ENCODE results near the gene KNOP1. TPM values are rescaled to one million over a fixed set of nuclear protein-coding genes. Genes with fewer than 3 reads are reported as not detected.

The KNOP1 gene
- total and polyA plus RNA-seq, 2 of the 13 experiments (the other 11 are each of a cell fraction or from before 2014, with no cell fraction given) = 21.2 to 57.5 TPM

GRCh38 chr16:19743816-19744159 lies 25.8 kb upstream of the KNOP1 start (continued):
- TF ChIP-seq, protein P1, sequence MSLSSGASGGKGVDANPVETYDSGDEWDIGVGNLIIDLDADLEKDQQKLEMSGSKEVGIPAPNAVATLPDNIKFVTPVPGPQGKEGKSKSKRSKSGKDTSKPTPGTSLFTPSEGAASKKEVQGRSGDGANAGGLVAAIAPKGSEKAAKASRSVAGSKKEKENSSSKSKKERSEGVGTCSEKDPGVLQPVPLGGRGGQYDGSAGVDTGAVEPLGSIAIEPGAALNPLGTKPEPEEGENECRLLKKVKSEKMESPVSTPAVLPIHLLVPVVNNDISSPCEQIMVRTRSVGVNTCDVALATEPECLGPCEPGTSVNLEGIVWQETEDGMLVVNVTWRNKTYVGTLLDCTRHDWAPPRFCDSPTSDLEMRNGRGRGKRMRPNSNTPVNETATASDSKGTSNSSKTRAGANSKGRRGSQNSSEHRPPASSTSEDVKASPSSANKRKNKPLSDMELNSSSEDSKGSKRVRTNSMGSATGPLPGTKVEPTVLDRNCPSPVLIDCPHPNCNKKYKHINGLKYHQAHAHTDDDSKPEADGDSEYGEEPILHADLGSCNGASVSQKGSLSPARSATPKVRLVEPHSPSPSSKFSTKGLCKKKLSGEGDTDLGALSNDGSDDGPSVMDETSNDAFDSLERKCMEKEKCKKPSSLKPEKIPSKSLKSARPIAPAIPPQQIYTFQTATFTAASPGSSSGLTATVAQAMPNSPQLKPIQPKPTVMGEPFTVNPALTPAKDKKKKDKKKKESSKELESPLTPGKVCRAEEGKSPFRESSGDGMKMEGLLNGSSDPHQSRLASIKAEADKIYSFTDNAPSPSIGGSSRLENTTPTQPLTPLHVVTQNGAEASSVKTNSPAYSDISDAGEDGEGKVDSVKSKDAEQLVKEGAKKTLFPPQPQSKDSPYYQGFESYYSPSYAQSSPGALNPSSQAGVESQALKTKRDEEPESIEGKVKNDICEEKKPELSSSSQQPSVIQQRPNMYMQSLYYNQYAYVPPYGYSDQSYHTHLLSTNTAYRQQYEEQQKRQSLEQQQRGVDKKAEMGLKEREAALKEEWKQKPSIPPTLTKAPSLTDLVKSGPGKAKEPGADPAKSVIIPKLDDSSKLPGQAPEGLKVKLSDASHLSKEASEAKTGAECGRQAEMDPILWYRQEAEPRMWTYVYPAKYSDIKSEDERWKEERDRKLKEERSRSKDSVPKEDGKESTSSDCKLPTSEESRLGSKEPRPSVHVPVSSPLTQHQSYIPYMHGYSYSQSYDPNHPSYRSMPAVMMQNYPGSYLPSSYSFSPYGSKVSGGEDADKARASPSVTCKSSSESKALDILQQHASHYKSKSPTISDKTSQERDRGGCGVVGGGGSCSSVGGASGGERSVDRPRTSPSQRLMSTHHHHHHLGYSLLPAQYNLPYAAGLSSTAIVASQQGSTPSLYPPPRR (CRISPR knock-in tag; IDR thresholded peaks at IDR 0.05; ENCODE audit: borderline replicate concordance) = no peak

DNA sequence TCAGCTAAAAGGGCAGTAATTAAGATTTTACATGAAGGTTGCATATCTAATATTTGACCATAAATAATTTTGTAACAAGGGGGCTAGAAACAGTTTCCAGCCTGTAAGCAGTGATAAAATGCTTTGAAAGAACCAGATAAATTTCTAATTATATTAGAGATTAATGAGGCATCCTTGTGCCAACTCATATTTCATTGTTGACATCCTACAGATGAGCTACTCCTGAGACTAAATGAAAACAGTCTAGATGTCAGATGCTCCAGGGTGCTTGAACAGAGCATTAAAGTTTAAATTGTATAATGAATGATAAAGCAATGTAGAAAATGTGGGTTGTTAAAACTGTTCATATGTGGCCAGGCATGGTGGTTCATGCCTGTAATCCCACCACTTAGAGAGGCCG lies 23.3 kb upstream of the KNOP1 start:
- Histone ChIP-seq H3K9me3 (ENCODE audit: low read length) (no peaks in the 10 kb centered on the region), H4K20me1 (ENCODE audit: insufficient read depth, low read length) (no peaks in the 10 kb centered on the region), H3K36me3 (replicated peaks in 1 of 2; ENCODE audit: control insufficient read depth in 1 of 2, insufficient read depth in 2 of 2, low read length in 2 of 2) (no peaks in the 10 kb centered on the region), H3K27me3 (ENCODE audit: control insufficient read depth in 1 of 2, insufficient read depth in 2 of 2, low read length in 2 of 2) (no peaks in the 10 kb centered on the region), H3K4me1 (ENCODE audit: insufficient read depth, low read length) (peaks cover 41% of the 10 kb centered on the region), H3K4me2 (ENCODE audit: low read depth, low read length) (no peak overlapping the region), H2AFZ (ENCODE audit: low read length) (no peak overlapping the region), H3K79me2 (ENCODE audit: insufficient read depth, low read length) (no peaks in the 10 kb centered on the region), H3K4me3 (replicated peaks in 1 of 3; ENCODE audit: insufficient read depth in 1 of 3, low read depth in 2 of 3, low read length in 3 of 3) (no peak overlapping the region), H3K9ac (ENCODE audit: insufficient read depth, low read depth, low read length) (no peak overlapping the region), H3K27ac (ENCODE audit: extremely low read length, insufficient read depth, low read length) (no peak overlapping the region)
- ChIA-PET POLR2A (no interaction called here), CTCF (ENCODE audit: low intra/inter-chr PET ratio, low total read pairs) (no interaction called here)
- in situ Hi-C loops (cut with HindIII; ENCODE audit: extremely low pct_ligation_motif_present, low pct_unique_long_range_greater_than_20kb) = no loop called here
- TF ChIP-seq ZNF749 (CRISPR knock-in tag; IDR thresholded peaks at IDR 0.05; ENCODE audit: borderline replicate concordance) (no peak), TGIF2 (CRISPR knock-in tag; IDR thresholded peaks at IDR 0.05) (no peak), MXI1 (IDR thresholded peaks at IDR 0.05; ENCODE audit: borderline replicate concordance, low read depth, low read length) (no peak), ZNF260 (CRISPR knock-in tag; IDR thresholded peaks at IDR 0.05; ENCODE audit: borderline replicate concordance, low read depth) (no peak), ZNF597 (CRISPR knock-in tag; IDR thresholded peaks at IDR 0.05) (no peak), CHCHD3 (CRISPR knock-in tag; IDR thresholded peaks at IDR 0.05) (no peak), KAT7 (CRISPR knock-in tag; IDR thresholded peaks at IDR 0.05; ENCODE audit: borderline replicate concordance) (no peak)
- TF ChIP-seq, protein P2, sequence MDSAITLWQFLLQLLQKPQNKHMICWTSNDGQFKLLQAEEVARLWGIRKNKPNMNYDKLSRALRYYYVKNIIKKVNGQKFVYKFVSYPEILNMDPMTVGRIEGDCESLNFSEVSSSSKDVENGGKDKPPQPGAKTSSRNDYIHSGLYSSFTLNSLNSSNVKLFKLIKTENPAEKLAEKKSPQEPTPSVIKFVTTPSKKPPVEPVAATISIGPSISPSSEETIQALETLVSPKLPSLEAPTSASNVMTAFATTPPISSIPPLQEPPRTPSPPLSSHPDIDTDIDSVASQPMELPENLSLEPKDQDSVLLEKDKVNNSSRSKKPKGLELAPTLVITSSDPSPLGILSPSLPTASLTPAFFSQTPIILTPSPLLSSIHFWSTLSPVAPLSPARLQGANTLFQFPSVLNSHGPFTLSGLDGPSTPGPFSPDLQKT (CRISPR knock-in tag; IDR thresholded peaks at IDR 0.05; ENCODE audit: borderline replicate concordance) = no peak
- DNase-seq (ENCODE audit: low spot score) (no peak), ATAC-seq (no peak), FAIRE-seq (no peak)
- no TSS peak for BruUV-seq (replicated peaks)
- intact Hi-C loops (cut with micrococcal nuclease; ENCODE audit: unreplicated experiment) = no loop called here
- 95% methylated on average over 1 of the region's 1 CpG for WGBS (ENCODE audit: low lambda C conversion rate)

All from HepG2 (cell line).